Liver (tissue), 3 donors: Measurements from ENCODE around the gene PXYLP1.

Experiments used
- RAD21 ChIP-seq, 2 donors: IDR thresholded peaks; 2 replicates each; pipeline ENCODE4 v1.6.1; 2016; ENCODE audit warnings: antibody characterized with exemption in 2 of 2, mild to moderate bottlenecking in 2 of 2
- RXRA ChIP-seq, 2 donors: IDR thresholded peaks; 2 replicates each; pipeline ENCODE4 v1.6.1; 2017 to 2018; ENCODE audit warnings: antibody characterized with exemption in 2 of 2, mild to moderate bottlenecking in 1 of 2
- TAF1 ChIP-seq: conservative IDR thresholded peaks from 2 replicates; pipeline ENCODE4 v1.6.1; 2016; ENCODE audit warnings: antibody characterized with exemption, mild to moderate bottlenecking
- YY1 ChIP-seq: IDR thresholded peaks from 2 replicates; pipeline ENCODE4 v1.6.1; 2016; ENCODE audit warnings: antibody characterized with exemption, mild to moderate bottlenecking
- TF ChIP-seq, protein P1 (sequence below): fragments of 150-350 bp; IDR thresholded peaks from 2 replicates; pipeline ENCODE4 v1.5.1; 2017; ENCODE audit warnings: improper control_type of control experiment, low read depth, low read length; ENCODE audit not compliant: missing input control
- TF ChIP-seq, protein P2 (sequence below): IDR thresholded peaks from 2 replicates; pipeline ENCODE4 v1.6.1; 2016; ENCODE audit warnings: antibody characterized with exemption
- TF ChIP-seq, protein P3 (sequence below): IDR thresholded peaks from 2 replicates; pipeline ENCODE4 v1.6.1; 2016; ENCODE audit warnings: antibody characterized with exemption
- TF ChIP-seq, protein P4 (sequence below): IDR thresholded peaks from 2 replicates; pipeline ENCODE4 v1.6.1; 2016; ENCODE audit warnings: antibody characterized with exemption, mild to moderate bottlenecking
- donor health status: healthy.
- donor health status: healthy.

DNA sequence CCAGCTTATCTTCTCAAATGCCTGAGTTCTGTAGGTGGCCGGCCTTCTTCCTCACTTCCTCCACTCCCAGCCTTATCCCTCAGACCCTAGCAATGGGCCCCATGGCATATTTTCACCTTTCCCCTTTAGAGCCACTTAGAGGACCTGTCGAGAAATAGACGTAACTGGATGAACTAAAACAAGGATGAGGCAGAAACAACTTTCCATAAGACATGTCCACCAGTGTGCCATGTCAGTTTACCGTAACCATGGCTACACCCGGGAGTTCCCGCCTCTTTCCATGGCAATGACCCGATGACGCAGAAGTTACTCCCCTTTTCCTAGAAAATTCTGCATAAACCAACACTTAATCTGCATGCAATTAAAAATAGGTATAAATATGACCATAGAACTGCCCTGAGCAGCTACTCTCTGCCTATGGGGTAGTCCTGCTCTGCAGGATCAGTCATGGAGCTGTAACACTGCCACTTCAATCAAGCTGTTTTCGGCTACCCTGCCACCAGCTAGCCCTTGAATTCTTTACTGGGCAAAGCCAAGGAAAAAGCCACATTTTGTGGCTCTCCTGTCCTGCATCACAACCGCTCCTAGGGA, 81.6 kb downstream of the PXYLP1 start:
- TF ChIP-seq YY1 (no peak), RXRA (IDR thresholded peaks at IDR 0.05) (no peak), TAF1 (no peak), RAD21 (IDR thresholded peaks at IDR 0.05) (no peak)
- TF ChIP-seq, protein P1, sequence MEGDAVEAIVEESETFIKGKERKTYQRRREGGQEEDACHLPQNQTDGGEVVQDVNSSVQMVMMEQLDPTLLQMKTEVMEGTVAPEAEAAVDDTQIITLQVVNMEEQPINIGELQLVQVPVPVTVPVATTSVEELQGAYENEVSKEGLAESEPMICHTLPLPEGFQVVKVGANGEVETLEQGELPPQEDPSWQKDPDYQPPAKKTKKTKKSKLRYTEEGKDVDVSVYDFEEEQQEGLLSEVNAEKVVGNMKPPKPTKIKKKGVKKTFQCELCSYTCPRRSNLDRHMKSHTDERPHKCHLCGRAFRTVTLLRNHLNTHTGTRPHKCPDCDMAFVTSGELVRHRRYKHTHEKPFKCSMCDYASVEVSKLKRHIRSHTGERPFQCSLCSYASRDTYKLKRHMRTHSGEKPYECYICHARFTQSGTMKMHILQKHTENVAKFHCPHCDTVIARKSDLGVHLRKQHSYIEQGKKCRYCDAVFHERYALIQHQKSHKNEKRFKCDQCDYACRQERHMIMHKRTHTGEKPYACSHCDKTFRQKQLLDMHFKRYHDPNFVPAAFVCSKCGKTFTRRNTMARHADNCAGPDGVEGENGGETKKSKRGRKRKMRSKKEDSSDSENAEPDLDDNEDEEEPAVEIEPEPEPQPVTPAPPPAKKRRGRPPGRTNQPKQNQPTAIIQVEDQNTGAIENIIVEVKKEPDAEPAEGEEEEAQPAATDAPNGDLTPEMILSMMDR: no peak
- TF ChIP-seq, protein P2, sequence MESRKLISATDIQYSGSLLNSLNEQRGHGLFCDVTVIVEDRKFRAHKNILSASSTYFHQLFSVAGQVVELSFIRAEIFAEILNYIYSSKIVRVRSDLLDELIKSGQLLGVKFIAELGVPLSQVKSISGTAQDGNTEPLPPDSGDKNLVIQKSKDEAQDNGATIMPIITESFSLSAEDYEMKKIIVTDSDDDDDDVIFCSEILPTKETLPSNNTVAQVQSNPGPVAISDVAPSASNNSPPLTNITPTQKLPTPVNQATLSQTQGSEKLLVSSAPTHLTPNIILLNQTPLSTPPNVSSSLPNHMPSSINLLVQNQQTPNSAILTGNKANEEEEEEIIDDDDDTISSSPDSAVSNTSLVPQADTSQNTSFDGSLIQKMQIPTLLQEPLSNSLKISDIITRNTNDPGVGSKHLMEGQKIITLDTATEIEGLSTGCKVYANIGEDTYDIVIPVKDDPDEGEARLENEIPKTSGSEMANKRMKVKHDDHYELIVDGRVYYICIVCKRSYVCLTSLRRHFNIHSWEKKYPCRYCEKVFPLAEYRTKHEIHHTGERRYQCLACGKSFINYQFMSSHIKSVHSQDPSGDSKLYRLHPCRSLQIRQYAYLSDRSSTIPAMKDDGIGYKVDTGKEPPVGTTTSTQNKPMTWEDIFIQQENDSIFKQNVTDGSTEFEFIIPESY: no peak
- TF ChIP-seq, protein P3, sequence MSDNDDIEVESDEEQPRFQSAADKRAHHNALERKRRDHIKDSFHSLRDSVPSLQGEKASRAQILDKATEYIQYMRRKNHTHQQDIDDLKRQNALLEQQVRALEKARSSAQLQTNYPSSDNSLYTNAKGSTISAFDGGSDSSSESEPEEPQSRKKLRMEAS: no peak
- TF ChIP-seq, protein P4, sequence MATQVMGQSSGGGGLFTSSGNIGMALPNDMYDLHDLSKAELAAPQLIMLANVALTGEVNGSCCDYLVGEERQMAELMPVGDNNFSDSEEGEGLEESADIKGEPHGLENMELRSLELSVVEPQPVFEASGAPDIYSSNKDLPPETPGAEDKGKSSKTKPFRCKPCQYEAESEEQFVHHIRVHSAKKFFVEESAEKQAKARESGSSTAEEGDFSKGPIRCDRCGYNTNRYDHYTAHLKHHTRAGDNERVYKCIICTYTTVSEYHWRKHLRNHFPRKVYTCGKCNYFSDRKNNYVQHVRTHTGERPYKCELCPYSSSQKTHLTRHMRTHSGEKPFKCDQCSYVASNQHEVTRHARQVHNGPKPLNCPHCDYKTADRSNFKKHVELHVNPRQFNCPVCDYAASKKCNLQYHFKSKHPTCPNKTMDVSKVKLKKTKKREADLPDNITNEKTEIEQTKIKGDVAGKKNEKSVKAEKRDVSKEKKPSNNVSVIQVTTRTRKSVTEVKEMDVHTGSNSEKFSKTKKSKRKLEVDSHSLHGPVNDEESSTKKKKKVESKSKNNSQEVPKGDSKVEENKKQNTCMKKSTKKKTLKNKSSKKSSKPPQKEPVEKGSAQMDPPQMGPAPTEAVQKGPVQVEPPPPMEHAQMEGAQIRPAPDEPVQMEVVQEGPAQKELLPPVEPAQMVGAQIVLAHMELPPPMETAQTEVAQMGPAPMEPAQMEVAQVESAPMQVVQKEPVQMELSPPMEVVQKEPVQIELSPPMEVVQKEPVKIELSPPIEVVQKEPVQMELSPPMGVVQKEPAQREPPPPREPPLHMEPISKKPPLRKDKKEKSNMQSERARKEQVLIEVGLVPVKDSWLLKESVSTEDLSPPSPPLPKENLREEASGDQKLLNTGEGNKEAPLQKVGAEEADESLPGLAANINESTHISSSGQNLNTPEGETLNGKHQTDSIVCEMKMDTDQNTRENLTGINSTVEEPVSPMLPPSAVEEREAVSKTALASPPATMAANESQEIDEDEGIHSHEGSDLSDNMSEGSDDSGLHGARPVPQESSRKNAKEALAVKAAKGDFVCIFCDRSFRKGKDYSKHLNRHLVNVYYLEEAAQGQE: no peak
